SJSA1 (cell line): ENCODE measurements around the gene GIGYF2. TPM values are rescaled to one million over a fixed set of nuclear protein-coding genes. Genes with fewer than 3 reads are reported as not detected.

Experiments used
- DNase-seq, 2 experiments: peaks; one replicate each; pipeline ENCODE4 v3.0.0-alpha.2; 2015 to 2020; ENCODE audit warnings: low spot score in 2 of 2, low read depth in 1 of 2
- H3K27ac ChIP-seq: fragments of 250-450 bp; sonication (Bioruptor Pico); 2 replicates; pipeline ENCODE4 v1.5.1; 2020; ENCODE audit warnings: mild to moderate bottlenecking, moderate library complexity
- H3K27me3 ChIP-seq: fragments of 250-450 bp; sonication (Bioruptor Pico); replicated peaks from 2 replicates; pipeline ENCODE4 v1.5.1; 2020; ENCODE audit warnings: mild to moderate bottlenecking, moderate library complexity
- H3K36me3 ChIP-seq: fragments of 250-450 bp; sonication (Bioruptor Pico); 2 replicates; pipeline ENCODE4 v1.5.1; 2020; ENCODE audit warnings: mild to moderate bottlenecking
- H3K4me1 ChIP-seq: fragments of 250-450 bp; sonication (Bioruptor Pico); replicated peaks from 2 replicates; pipeline ENCODE4 v1.6.1; 2021; ENCODE audit warnings: mild to moderate bottlenecking
- H3K4me3 ChIP-seq: fragments of 250-450 bp; sonication (Bioruptor Pico); 2 replicates; pipeline ENCODE4 v1.5.1; 2020; ENCODE audit warnings: mild to moderate bottlenecking
- H3K9me3 ChIP-seq: fragments of 250-450 bp; sonication (Bioruptor Pico); replicated peaks from 2 replicates; pipeline ENCODE4 v1.5.1; 2020; ENCODE audit warnings: mild to moderate bottlenecking
- total RNA-seq: library from RNA; depleted of rRNA; stranded (reverse); fragments of >200 nt; shearing (Covaris generic); gene quantifications from 2 replicates; pipeline ENCODE4 v1.2.3, GENCODE V29; 2014

GIGYF2 gene
- total RNA-seq, 1 experiment from 2014 or later, result 51.0 TPM

DNA sequence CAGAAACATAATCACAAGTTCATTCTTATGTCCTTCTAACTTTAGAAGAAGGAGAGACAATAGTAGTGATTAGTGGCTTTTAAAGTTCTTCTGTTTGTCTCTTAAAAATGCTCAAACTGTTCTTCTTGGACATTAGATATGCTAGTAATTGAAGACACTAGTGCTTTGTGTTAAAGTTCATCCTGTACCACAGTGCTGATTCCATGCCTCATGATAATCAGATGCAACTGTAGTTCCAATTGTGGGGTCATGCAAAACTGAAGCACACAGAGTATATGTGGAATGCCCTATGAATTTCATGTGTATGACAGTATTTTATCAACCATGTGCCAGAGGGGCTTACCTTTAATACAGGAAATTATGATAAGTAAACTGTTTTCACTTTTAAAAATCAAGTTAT lies 90.7 kb downstream of the GIGYF2 start:
- Histone ChIP-seq H3K4me1 (no peaks in the 10 kb centered on the region), H3K36me3 (peaks cover 62% of the 10 kb centered on the region), H3K4me3 (no peak overlapping the region), H3K27me3 (no peaks in the 10 kb centered on the region), H3K9me3 (no peaks in the 10 kb centered on the region), H3K27ac (no peak overlapping the region)
- DNase-seq, result no peak

DNA sequence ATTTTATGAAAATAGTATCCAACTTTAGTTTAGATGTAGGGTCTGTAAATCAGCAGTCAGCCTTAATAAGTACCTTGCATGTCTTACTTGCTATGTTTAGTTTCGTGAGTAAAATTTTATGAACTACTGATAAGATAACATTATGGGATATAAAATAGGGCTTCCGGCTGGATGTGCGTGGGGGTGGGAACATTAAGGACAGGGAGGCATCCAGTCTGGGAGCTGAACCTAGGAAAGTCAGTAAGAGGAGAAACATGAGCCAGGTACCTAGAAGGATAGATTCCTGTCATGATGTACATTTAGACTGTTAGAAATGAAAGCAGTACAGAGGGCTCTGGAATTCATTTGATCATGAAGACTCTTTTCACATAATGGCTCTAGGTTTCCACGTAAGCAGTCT lies 92.0 kb downstream of the GIGYF2 start:
- Histone ChIP-seq H3K4me1 (no peaks in the 10 kb centered on the region), H3K4me3 (no peak overlapping the region), H3K9me3 (no peaks in the 10 kb centered on the region), H3K27me3 (no peaks in the 10 kb centered on the region), H3K36me3 (peaks cover 67% of the 10 kb centered on the region), H3K27ac (no peak overlapping the region)
- no peak for DNase-seq

DNA sequence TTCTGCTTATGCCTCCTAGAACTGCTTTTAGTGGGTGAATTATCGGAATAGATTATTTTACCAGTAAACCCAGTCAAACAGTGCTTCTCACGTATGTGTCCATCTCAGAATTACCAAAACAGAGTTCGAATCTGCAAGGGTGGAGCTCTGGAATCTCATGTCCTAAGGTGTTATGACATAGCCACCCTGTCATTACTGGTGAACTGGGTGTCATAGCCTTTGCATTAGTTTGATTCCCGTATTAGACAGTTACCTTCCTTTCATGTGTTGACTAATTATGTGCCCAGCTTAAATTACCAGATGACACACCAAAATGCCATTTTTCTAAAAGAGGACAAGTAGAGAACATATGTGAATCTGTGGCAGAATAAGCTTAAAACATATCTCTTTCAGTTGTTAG lies 94.4 kb downstream of the GIGYF2 start:
- no peak for DNase-seq
- Histone ChIP-seq H3K27me3 (no peaks in the 10 kb centered on the region), H3K36me3 (peaks cover 82% of the 10 kb centered on the region), H3K9me3 (no peaks in the 10 kb centered on the region), H3K27ac (no peak overlapping the region), H3K4me3 (no peak overlapping the region), H3K4me1 (peaks cover 6% of the 10 kb centered on the region)

DNA sequence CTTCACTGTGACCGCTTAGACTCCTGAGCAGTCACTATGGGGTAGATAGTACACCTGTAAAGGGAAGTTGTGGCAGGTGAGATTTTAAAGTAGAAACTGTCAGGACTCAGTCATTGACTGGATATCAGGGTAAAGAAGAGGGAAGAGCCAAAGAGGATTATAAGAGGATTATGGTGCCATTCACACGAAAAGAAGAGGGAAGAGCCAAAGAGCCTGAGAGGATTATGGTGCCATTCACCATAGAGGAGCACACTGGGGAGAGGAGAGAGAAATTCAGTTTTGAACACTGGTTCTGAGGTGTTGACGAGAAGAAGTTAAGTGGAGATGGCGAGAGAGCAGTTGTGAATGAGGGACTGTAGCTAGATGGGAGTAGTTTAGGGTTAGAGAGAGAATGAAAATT lies 96.1 kb downstream of the GIGYF2 start:
- H3K27ac ChIP-seq, result no peak overlapping the region
- no peak overlapping the region for H3K4me3 ChIP-seq
- DNase-seq, result no peak
- H3K36me3 ChIP-seq, result peaks cover 80% of the 10 kb centered on the region
- H3K4me1 ChIP-seq, result peaks cover 6% of the 10 kb centered on the region
- no peaks in the 10 kb centered on the region for H3K27me3 ChIP-seq
- H3K9me3 ChIP-seq, result no peaks in the 10 kb centered on the region

DNA sequence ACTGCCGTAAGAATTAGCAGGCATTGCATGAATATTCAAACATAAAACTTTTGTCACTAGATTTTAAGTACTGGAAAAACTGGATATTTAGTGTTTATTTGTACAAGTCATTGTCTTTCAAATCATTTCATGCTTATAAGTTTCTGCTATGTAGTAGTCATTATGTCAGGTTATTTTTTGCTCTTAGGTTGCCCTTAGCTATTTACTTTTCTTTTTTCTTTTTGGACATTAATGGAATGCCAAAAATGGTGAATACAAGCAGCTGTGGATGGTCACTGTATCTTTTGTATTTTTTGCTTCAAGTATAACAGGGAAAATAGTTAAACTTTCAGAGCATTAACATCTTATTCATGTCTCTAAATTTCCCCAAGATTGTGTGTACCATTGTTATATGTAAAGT lies 97.8 kb downstream of the GIGYF2 start:
- Histone ChIP-seq H3K27ac (no peak overlapping the region), H3K4me1 (peaks cover 6% of the 10 kb centered on the region), H3K36me3 (peaks cover 67% of the 10 kb centered on the region), H3K9me3 (no peaks in the 10 kb centered on the region), H3K4me3 (no peak overlapping the region), H3K27me3 (no peaks in the 10 kb centered on the region)
- peak in 1 of 2 experiments; percentile 11 for DNase-seq

DNA sequence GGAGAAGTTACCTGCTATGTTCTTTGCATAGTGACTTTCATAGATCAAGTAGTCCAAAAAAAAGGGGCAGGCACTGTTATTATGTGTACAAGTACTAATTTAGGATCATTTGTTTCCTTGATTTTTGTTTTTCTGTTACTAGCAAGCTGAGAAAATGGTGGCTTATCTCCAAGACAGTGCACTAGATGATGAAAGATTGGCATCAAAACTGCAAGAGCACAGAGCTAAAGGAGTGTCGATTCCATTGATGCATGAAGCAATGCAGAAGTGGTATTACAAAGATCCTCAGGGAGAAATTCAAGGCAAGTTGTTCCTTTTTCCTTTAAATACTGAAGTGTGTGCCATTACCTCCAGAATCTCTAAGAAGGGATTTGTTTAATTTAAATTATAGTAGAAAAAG lies 98.8 kb downstream of the GIGYF2 start:
- DNase-seq, result no peak
- Histone ChIP-seq H3K36me3 (peaks cover 64% of the 10 kb centered on the region), H3K4me1 (peaks cover 6% of the 10 kb centered on the region), H3K9me3 (no peaks in the 10 kb centered on the region), H3K27me3 (no peaks in the 10 kb centered on the region), H3K27ac (no peak overlapping the region), H3K4me3 (no peak overlapping the region)

DNA sequence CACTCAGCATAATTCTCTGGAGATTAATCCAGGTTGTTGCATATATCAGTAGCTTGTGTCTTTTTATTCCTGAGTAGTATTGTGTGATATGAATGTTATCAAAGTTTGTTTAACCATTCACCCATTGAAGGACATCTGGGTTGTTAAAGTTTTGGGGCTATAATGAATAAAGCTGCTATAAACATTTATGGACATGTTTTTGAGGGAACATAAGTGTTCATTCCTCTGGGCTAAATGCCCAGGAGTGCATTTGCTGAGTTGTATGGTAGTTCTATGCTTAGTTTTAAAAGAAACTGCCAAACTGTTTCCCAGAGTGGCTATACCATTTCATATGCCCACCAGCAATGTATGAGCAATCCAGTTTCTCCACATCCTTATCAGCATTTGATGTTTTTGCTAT lies 101.1 kb downstream of the GIGYF2 start:
- Histone ChIP-seq H3K4me3 (no peak overlapping the region), H3K4me1 (peaks cover 6% of the 10 kb centered on the region), H3K36me3 (peaks cover 51% of the 10 kb centered on the region), H3K27me3 (no peaks in the 10 kb centered on the region), H3K27ac (no peak overlapping the region), H3K9me3 (no peaks in the 10 kb centered on the region)
- no peak for DNase-seq

DNA sequence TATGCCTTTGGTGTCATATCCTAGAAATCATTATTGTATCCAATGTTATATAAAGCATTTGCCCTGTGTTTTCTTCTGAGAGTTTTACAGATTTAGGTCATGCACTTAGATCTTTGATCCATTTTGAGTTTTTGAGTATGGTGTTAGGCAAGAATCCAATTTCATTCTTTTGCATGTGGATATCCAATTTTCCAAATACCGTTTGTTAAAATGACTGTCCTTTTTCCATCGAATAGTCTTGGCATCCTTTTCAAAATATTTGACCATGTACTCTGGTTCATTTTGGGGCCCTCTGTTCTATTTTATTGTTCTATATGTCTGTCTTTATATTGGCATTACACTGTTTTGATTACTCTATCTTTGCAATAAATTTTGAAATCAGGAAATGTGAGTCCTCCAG lies 103.0 kb downstream of the GIGYF2 start:
- H3K27ac ChIP-seq, result no peak overlapping the region
- no peaks in the 10 kb centered on the region for H3K27me3 ChIP-seq
- H3K4me3 ChIP-seq, result no peak overlapping the region
- no peaks in the 10 kb centered on the region; the same call in 1 of the 2 replicates for H3K4me1 ChIP-seq
- peaks cover 37% of the 10 kb centered on the region for H3K36me3 ChIP-seq
- no peaks in the 10 kb centered on the region for H3K9me3 ChIP-seq
- no peak for DNase-seq

DNA sequence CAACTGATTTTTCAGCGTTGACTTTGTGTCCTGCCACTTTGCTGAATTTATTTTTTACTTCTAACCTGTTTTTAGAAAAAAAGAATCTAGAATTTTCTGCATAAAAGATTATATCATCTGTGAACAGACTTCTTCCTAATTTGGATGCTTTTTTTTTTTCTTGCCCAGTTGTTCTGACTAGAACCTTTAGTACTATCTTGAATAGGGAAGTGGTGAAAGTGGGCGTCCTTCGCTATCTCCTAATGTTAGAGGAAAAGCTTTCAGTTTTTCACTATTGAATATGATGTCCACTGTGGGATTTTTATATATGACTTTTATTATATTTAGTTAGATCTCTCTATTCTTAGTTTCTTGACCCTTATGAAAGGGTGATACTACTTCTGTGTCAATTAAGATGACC lies 105.0 kb downstream of the GIGYF2 start:
- no peak for DNase-seq
- no peaks in the 10 kb centered on the region for H3K4me1 ChIP-seq
- H3K27ac ChIP-seq, result no peak overlapping the region
- H3K27me3 ChIP-seq, result no peaks in the 10 kb centered on the region
- H3K4me3 ChIP-seq, result no peak overlapping the region
- H3K36me3 ChIP-seq, result peaks cover 35% of the 10 kb centered on the region
- H3K9me3 ChIP-seq, result no peaks in the 10 kb centered on the region

DNA sequence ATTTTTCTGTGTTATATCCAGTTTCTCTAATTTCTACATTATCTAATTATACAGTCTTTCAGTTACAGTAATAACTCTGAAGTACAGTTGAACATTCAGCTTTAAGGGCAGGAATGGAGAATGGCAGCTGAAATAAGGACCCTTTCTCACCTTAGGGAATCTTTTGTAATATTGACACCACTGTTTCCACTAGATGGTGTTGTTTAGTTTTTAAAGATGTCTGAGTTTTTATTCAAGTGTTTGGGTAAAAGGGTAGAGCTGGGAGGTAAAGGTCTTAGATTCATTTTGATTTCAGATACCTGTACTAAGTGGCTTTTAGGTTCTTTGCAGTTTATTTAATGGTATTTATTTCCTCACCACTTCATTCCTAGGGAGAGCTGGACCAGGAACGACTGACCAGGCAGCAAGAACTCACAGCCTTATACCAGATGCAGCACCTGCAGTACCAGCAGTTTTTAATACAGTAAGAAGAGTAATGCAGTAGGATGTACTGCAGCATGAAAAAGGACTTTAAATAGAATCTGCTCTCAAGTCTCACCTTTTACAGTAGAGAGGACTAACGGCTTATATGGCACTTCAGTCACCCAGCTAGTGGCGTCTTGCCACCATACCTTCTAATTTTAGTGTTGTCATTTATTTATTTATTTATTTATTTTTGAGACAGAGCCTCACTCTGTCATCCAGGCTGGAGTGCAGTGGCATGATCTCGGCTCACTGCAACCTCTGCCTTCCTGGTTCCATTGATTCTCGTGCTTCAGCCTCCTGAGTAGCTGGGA lies 112.4 kb downstream of the GIGYF2 start:
- no peak for DNase-seq
- peaks cover 71% of the 10 kb centered on the region for H3K36me3 ChIP-seq

DNA sequence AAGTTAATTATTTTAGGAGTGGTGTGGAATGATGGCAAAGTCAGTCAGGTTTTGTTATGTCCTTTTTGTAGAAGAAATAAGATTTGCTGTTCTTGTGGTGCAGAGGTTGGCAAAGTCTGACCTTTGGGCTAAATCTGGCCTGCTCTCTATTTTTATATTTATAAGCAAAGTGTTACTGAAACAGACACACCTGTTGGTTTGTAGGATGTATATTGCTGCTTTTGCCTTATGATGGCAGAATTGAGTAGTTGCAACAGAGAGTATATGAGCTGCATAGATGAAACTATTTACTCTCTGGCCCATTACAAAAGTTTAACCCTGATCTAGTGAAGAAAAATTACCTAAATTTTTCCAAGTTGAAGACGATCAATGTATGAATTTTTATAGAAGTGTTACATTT lies 113.3 kb downstream of the GIGYF2 start:
- H3K4me1 ChIP-seq, result peaks cover 9% of the 10 kb centered on the region
- no peak for DNase-seq
- no peaks in the 10 kb centered on the region for H3K27me3 ChIP-seq
- H3K36me3 ChIP-seq, result peaks cover 80% of the 10 kb centered on the region
- no peak overlapping the region for H3K4me3 ChIP-seq
- no peaks in the 10 kb centered on the region for H3K9me3 ChIP-seq
- H3K27ac ChIP-seq, result no peak overlapping the region

More for the DNA sequence above, 112.4 kb downstream of the GIGYF2 start:
- Histone ChIP-seq H3K4me1 (peaks cover under 1% of the 10 kb centered on the region; the same call in 1 of the 2 replicates), H3K9me3 (no peaks in the 10 kb centered on the region), H3K27ac (no peak overlapping the region), H3K4me3 (no peak overlapping the region), H3K27me3 (no peaks in the 10 kb centered on the region)

DNA sequence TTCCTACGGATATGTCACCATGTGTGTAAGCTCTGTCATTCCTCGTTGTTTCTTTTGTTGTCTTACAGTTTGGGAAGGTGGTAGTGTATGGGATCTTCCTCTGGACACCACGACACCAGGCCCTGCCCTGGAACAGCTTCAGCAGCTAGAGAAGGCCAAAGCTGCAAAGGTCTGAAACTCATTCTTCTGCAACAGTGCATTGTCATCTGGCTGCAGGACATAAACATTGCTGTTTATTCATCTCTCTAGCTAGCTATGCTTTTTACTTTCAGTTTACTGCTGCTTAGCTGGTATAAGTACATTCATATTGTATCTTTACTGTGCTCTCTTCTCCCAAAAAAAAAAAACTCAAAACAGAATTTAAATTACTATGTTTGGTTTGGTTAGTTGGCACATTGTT lies 118.4 kb downstream of the GIGYF2 start:
- peak in 1 of 2 experiments; percentile 56 for DNase-seq
- peak overlapping the region; percentile 63 for H3K27ac ChIP-seq
- no peak overlapping the region for H3K4me3 ChIP-seq
- peaks cover 18% of the 10 kb centered on the region for H3K4me1 ChIP-seq
- peaks cover 75% of the 10 kb centered on the region for H3K36me3 ChIP-seq
- no peaks in the 10 kb centered on the region for H3K9me3 ChIP-seq
- no peaks in the 10 kb centered on the region for H3K27me3 ChIP-seq

DNA sequence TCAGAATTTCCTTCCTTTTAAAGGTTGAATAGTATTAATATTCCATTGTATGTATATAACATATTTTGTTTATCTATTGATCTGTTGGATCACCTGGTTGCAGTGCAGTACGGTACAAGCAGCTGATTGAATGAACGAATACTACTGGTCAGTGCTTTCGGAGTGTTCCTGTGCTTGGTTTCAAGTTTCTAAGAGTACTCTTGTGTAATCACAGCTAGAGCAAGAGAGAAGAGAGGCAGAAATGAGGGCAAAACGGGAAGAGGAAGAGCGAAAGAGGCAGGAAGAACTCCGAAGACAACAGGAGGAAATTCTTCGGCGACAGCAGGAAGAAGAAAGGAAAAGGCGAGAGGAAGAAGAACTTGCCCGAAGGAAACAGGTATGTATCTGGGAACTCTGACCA lies 119.5 kb downstream of the GIGYF2 start:
- Histone ChIP-seq H3K4me3 (no peak overlapping the region), H3K4me1 (peaks cover 18% of the 10 kb centered on the region), H3K9me3 (no peaks in the 10 kb centered on the region), H3K27ac (peak overlapping the region; percentile 63; the same call in 1 of the 2 replicates), H3K27me3 (no peaks in the 10 kb centered on the region), H3K36me3 (peaks cover 72% of the 10 kb centered on the region)
- no peak for DNase-seq

DNA sequence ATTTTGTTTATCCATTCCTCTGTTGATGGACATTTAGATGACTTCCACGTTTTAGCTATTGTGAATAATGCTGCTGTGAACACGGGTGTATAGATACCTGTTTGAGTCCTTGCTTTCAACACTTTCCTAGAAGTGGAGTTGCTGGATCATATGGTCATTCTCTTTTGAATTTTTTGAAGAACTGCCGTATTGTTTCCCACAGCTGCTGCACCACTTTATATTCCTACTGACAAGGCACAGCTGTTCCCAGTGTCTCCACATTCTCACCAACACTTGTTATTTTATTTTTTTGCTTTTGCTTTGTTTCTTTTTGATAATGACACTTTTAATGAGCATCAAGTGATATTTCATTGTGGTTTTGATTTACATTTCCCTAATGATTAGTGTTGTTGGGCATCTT lies 120.6 kb downstream of the GIGYF2 start:
- Histone ChIP-seq H3K4me3 (no peak overlapping the region), H3K27ac (no peak overlapping the region), H3K27me3 (no peaks in the 10 kb centered on the region), H3K9me3 (no peaks in the 10 kb centered on the region), H3K4me1 (peaks cover 18% of the 10 kb centered on the region), H3K36me3 (peaks cover 72% of the 10 kb centered on the region)
- DNase-seq, result no peak

DNA sequence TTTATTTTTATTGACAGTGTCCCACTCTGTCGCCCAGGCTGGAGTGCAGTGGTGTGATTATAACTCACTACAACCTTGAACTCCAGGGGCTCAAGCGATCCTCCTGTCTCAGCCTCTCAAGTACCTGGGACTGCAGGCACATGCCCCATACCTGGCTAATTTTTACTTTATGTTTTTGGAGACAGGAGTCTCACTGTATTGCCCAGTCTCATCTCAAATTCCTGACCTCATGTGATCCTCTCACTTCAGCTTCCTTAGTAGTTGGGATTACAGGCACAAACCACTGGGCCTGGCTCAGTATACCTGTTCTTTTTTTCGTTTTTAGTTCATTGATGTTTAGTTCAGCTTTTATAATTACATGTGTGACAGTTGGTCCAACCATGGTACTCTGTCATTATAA lies 132.9 kb downstream of the GIGYF2 start:
- no peaks in the 10 kb centered on the region for H3K9me3 ChIP-seq
- H3K27ac ChIP-seq, result no peak overlapping the region
- H3K4me3 ChIP-seq, result no peak overlapping the region
- H3K36me3 ChIP-seq, result peaks cover 65% of the 10 kb centered on the region
- no peak for DNase-seq
- no peaks in the 10 kb centered on the region for H3K27me3 ChIP-seq
- H3K4me1 ChIP-seq, result peaks cover 2% of the 10 kb centered on the region
